HG02943 (cell line): ENCODE results near the gene HNRNPAB.
A peak's percentile ranks its signal among the peaks of the same experiment; 100 is the strongest.

Source experiments
- ATAC-seq: cut with Tn5 transposase; IDR thresholded peaks from one replicate; pipeline ENCODE4 v1.9.1; 2021; ENCODE audit warnings: mild to moderate bottlenecking, low read depth, moderate library complexity; ENCODE audit not compliant: unreplicated experiment

HNRNPAB gene

DNA sequence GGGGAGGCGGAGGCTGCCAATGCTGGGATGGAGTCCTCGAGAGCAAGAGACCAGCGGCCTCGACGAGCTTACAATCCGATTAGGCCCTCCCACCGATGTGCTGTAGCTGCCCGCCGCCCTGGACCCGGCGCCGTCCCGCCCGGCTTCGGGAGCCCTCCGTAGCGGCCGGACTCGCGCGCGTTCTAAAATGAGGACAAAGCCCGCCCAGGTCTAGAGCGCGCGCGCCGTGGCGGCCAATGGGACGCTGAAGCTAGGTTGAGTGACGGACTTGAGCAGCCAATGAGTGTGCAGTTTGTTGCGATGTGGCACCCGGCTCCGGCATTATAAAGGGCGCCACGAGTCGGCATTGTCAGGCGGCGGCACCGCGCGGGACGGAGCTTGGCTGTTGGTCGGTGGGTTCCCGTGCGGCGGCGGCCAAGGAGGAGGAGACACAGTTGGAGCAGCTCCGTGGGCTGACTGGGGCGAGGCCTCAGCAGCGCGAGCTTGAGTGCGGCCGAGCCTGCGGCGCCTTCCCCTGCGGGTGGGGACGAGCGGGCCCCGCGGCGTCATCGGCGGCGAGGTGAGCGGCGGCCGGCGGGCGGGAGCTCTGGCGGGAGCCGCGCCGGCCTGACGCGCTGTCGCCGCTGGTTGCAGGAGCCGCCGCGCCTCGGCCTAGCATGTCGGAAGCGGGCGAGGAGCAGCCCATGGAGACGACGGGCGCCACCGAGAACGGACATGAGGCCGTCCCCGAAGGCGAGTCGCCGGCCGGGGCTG lies at the start of gene HNRNPAB:
Gene HNRNPAB, plus strand, starts transcription at position 352 of the 753 bp plus-strand sequence. Its CDS starts 305 bp downstream, at position 657.
- ATAC-seq = peak; percentile 86

- ATAC-seq = no peak
Observed at GRCh38 chr5:178155065-178155464, 49.3 kb upstream of the HNRNPAB start.

DNA sequence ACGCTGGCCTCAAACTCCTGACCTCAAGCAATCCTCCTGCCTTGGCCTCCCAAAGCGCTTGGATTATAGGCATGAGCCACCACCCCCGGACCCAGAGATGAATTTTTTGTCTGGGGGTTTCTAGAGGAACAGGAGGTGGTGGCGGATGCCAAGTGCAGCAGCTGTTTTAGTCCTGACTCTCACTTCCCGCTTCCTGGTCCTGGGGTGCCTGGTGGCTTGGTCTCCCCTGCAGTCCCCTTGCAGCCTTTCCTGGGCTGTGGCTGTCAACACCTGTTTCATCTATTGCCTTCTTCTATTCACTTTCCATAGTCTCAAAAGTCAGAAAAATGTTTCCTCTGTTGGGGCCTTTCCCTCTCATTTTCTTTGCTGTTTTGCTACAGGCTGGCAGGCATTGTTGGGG lies 44.2 kb upstream of the HNRNPAB start:
- no peak for ATAC-seq

DNA sequence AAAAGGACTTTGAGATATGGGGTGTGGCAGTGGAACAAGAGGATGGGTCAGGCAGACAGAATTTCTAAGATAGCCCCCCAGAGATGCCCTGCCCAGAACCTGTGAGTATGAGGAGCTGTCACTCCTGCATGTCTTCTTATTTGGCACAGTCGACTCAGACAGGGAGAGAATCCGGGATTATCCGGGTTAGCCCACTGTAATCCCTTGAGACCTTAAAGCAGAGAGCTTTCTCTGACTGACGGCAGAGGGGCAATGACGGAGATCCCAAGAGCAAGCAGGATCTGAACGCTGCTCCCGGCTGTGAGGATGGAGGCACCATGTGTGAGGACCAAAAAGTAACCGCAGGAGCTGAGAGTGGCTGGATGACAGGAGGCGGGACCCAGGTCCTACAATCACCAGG lies 41.9 kb upstream of the HNRNPAB start:
- no peak for ATAC-seq

GRCh38 chr5:178163772-178164735 lies 40.3 kb upstream of the HNRNPAB start:
- peak; percentile 91 for ATAC-seq

GRCh38 chr5:178165581-178165980 lies 38.8 kb upstream of the HNRNPAB start:
- ATAC-seq = no peak

GRCh38 chr5:178170455-178170854 lies 33.9 kb upstream of the HNRNPAB start:
- no peak for ATAC-seq

DNA sequence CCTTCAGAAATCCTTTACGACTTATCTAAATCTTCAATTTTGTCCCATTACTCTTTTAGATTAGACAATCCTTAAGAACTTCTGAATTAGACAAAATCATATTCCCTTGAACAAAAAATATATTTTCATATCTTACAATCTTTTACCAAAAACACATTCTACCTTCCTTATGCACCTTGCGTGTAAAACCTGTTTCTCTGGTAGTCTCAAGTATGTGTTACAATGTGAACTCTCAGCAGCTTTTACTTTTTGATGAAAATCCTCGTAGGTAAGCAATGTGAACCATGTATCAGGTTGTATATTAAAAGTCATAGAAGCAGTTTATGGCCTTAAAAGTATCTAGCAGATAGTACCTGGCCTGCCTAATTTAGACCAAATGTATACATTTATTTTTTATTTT lies 29.9 kb upstream of the HNRNPAB start:
- no peak for ATAC-seq

DNA sequence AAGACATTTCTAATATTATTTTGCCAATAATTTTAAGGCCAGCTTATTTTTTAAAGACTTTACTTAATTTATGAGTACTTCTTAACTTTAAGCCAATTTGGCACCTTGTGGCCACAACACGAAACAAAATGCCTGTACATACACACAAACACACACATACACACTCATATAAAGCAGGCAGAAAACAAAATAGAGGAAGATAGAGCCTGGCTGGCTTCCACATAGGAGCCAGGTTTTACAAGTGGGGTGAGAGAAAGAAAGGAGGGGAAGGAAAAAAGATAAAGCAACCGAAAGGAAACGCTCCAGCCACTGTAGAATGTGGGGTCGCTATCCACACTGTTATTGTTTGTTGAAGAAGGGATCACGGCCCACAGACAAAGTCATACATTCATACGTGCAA lies 27.5 kb upstream of the HNRNPAB start:
- ATAC-seq = no peak

DNA sequence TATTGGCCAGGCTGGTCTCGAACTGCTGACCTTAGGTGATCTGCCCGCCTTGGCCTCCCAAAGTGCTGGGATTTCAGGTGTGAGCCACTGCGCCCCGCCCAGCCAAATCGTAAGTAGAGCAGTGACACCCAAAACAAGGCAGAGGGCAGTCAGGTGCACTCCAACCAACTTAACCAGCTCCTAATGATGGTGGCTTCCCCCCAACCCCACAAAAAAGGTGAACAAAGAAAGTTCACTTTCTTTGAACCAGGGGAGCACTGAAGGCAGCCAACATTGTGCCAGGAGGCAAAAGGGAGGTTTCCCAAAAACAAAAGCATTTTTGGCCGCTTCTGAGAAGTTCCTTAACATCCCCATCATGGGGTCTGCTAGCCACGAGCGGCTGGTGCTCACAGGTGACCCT lies 26.8 kb upstream of the HNRNPAB start:
- no peak for ATAC-seq

GRCh38 chr5:178180141-178180863 lies 24.0 kb upstream of the HNRNPAB start:
- ATAC-seq = no peak

- ATAC-seq = no peak
Observed at GRCh38 chr5:178182158-178182876, 22.0 kb upstream of the HNRNPAB start.

GRCh38 chr5:178186427-178186826 lies 17.9 kb upstream of the HNRNPAB start:
- ATAC-seq = no peak

DNA sequence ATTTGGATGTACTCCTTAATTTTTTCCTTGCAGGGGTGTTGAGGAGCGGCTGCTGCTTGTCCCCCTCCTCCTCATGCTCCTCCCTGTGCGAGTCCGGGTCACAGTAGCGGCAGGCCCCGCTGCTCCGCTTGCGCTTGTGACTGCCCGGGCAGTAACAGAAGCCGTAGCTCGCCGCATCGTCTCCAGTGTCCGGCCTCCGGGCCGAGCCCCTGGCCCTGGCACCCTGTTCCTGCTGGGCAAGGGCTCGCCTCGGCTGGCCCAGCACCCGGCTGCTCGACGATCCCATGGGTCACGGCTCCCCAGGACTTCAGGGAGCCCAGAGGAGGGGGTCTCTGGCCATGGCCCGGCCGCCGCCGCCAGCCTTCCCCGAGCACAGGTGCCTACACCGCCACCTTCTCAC lies 17.3 kb upstream of the HNRNPAB start, which contains the start of gene GMCL2:
Gene GMCL2, minus strand, starts transcription at position 358 of the 400 bp plus-strand sequence. Its CDS starts 72 bp downstream, at position 286.
- ATAC-seq = no peak

- ATAC-seq = no peak
Observed at GRCh38 chr5:178189433-178189832, 14.9 kb upstream of the HNRNPAB start.

- ATAC-seq = no peak
Observed at GRCh38 chr5:178191661-178192060, 12.7 kb upstream of the HNRNPAB start.

- no peak for ATAC-seq
Observed at GRCh38 chr5:178192244-178192643, 12.1 kb upstream of the HNRNPAB start.

DNA sequence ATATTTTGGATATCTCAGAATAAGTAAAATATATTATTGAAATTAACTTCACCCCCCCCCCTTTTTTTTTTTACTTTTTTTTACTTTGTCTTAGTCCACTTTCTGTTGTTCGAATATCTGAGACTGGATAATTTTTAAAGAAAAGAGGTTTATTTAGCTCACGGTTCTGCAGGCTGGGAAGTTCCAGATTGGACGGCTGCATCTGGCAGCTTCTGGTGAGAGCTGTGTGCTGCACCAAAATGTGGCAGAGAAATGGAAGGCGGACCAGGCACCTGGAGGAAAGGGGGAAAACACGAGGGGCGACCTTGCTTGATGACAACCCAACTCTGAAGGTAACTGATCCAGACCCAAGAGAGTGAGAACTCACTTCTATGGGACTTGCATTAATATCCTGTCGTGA lies 11.5 kb upstream of the HNRNPAB start:
- no peak for ATAC-seq

DNA sequence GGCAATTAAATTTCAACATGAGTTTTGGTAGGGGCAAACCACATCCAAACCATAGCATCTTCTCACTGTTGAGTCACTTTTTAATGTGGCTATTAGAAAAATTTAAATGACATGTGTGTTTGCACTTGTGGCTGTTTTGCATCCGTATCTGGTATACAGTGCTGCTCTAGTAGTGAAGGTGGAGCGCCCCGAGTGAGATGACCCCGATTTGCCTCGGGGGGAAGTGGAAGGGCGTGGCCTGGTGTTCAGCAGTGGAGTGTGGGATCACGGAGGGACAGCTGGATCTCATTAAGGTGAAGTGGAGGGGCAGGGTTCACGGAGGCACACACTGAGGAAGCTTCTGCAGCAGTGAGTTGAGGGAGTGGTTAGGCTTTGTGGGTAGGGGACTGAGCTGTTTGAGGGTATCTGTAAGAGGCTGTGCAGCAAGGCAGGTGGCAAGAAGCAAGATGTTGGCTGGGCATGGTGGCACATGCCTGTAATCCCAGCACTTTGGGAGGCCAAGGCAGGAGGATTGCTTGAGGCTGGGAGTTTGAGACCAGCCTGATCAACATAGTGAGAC lies 11.0 kb upstream of the HNRNPAB start:
- ATAC-seq = no peak

GRCh38 chr5:178194026-178194425 lies 10.3 kb upstream of the HNRNPAB start:
- ATAC-seq = no peak
